WTC11 (cell line): ENCODE data around the gene PRUNE2. TPM values are rescaled to one million over a fixed set of nuclear protein-coding genes. Genes with fewer than 3 reads are reported as not detected.
A peak's percentile ranks its signal among the peaks of the same experiment; 100 is the strongest.

Experiments
- ATAC-seq: fragments of 200-7000 bp; cut with Tn5 transposase; 2 replicates; pipeline ENCODE4 v1.10.0; 2021; ENCODE audit warnings: mild to moderate bottlenecking, moderate library complexity
- CTCF ChIA-PET: fragments of 300-600 bp; sonication (Branson Sonifier 250); formaldehyde crosslinking; loops from one replicate; lab custom pipeline; 2021; ENCODE audit warnings: antibody characterized with exemption; lab: Charles Lee
- POLR2A ChIA-PET: fragments of 350-600 bp; sonication (Branson Sonifier 250); formaldehyde crosslinking; loops from one replicate; lab custom pipeline; 2021; ENCODE audit warnings: antibody characterized with exemption; lab: Charles Lee
- DNase-seq: peaks from one replicate; pipeline ENCODE4 v3.0.0; 2021; ENCODE audit warnings: low spot score
- H3K27ac Mint-ChIP-seq: 2 replicates; pipeline ENCODE4 v1.8.0; 2021; ENCODE audit warnings: mixed read lengths
- H3K27me3 Mint-ChIP-seq: 2 replicates; pipeline ENCODE4 v1.8.0; 2021; ENCODE audit warnings: low read depth, mild to moderate bottlenecking, moderate library complexity, mixed read lengths
- H3K36me3 Mint-ChIP-seq: 2 replicates; pipeline ENCODE4 v1.8.0; 2021; ENCODE audit warnings: mixed read lengths
- H3K4me1 Mint-ChIP-seq: 2 replicates; pipeline ENCODE4 v1.8.0; 2022; ENCODE audit warnings: mixed read lengths
- H3K4me3 Mint-ChIP-seq: 2 replicates; pipeline ENCODE4 v1.8.0; 2021; ENCODE audit warnings: mild to moderate bottlenecking, moderate library complexity, mixed read lengths
- H3K9me3 Mint-ChIP-seq: 2 replicates; pipeline ENCODE4 v1.8.0; 2021; ENCODE audit warnings: mixed read lengths
- ATF1 ChIP-seq: sonication (generic); formaldehyde crosslinking; IDR thresholded peaks from 2 replicates; pipeline ENCODE4 v1.8.1; 2023; ENCODE audit warnings: mild to moderate bottlenecking, moderate library complexity, missing genetic modification reagents
- ATF6 ChIP-seq: sonication (generic); formaldehyde crosslinking; IDR thresholded peaks from 2 replicates; pipeline ENCODE4 v1.8.1; 2023; ENCODE audit warnings: mild to moderate bottlenecking, missing genetic modification reagents
- CBFB ChIP-seq: sonication (generic); formaldehyde crosslinking; IDR thresholded peaks from 2 replicates; pipeline ENCODE4 v1.8.1; 2022; ENCODE audit warnings: mild to moderate bottlenecking, low read depth, missing genetic modification reagents
- FOXJ3 ChIP-seq: sonication (generic); formaldehyde crosslinking; IDR thresholded peaks from 2 replicates; pipeline ENCODE4 v1.9.0; 2021; ENCODE audit warnings: missing genetic modification reagents, mild to moderate bottlenecking, borderline replicate concordance
- IRF2 ChIP-seq: sonication (generic); formaldehyde crosslinking; IDR thresholded peaks from 2 replicates; pipeline ENCODE4 v1.8.0; 2022; ENCODE audit warnings: low read depth, missing genetic modification reagents, borderline replicate concordance
- KAT7 ChIP-seq: sonication (generic); formaldehyde crosslinking; IDR thresholded peaks from 2 replicates; pipeline ENCODE4 v1.8.1; 2023; ENCODE audit warnings: missing genetic modification reagents, mild to moderate bottlenecking, borderline replicate concordance
- MLX ChIP-seq: sonication (generic); formaldehyde crosslinking; IDR thresholded peaks from 2 replicates; pipeline ENCODE4 v1.8.1; 2023; ENCODE audit warnings: mild to moderate bottlenecking, missing genetic modification reagents, moderate library complexity
- NFE2L1 ChIP-seq: sonication (generic); formaldehyde crosslinking; IDR thresholded peaks from 2 replicates; pipeline ENCODE4 v1.8.1; 2023; ENCODE audit warnings: missing genetic modification reagents
- PRDM15 ChIP-seq: sonication (generic); formaldehyde crosslinking; IDR thresholded peaks from 2 replicates; pipeline ENCODE4 v1.8.0; 2022; ENCODE audit warnings: missing genetic modification reagents
- RORB ChIP-seq: fragments of 250-450 bp; sonication (Bioruptor Pico); IDR thresholded peaks from 2 replicates; pipeline ENCODE4 v1.9.0; 2021; ENCODE audit warnings: mild to moderate bottlenecking
- SP1 ChIP-seq: sonication (generic); formaldehyde crosslinking; conservative IDR thresholded peaks from 2 replicates; pipeline ENCODE4 v1.8.1; 2022; ENCODE audit warnings: missing genetic modification reagents
- ZBTB21 ChIP-seq: sonication (generic); formaldehyde crosslinking; IDR thresholded peaks from 2 replicates; pipeline ENCODE4 v1.8.1; 2023; ENCODE audit warnings: mild to moderate bottlenecking, missing genetic modification reagents, borderline replicate concordance
- ZBTB43 ChIP-seq: sonication (generic); formaldehyde crosslinking; IDR thresholded peaks from 2 replicates; pipeline ENCODE4 v1.8.1; 2023; ENCODE audit warnings: mild to moderate bottlenecking, missing genetic modification reagents
- ZNF263 ChIP-seq: sonication (generic); formaldehyde crosslinking; IDR thresholded peaks from 2 replicates; pipeline ENCODE4 v1.8.1; 2022; ENCODE audit warnings: low read depth, mild to moderate bottlenecking, moderate library complexity, missing genetic modification reagents
- ZNF396 ChIP-seq: fragments of 250-450 bp; sonication (Bioruptor Pico); IDR thresholded peaks from 2 replicates; pipeline ENCODE4 v1.8.0; 2021; ENCODE audit warnings: mild to moderate bottlenecking, moderate library complexity, borderline replicate concordance
- ZNF416 ChIP-seq: fragments of 250-450 bp; sonication (Bioruptor Pico); IDR thresholded peaks from 2 replicates; pipeline ENCODE4 v1.9.0; 2021; ENCODE audit warnings: mild to moderate bottlenecking, inconsistent platforms
- ZNF425 ChIP-seq: fragments of 250-450 bp; sonication (Bioruptor Pico); conservative IDR thresholded peaks from 2 replicates; pipeline ENCODE4 v1.9.0; 2021; ENCODE audit warnings: mild to moderate bottlenecking
- ZSCAN18 ChIP-seq: fragments of 250-450 bp; sonication (Bioruptor Pico); IDR thresholded peaks from 2 replicates; pipeline ENCODE4 v2.1.2; 2022; ENCODE audit warnings: mild to moderate bottlenecking, moderate library complexity
- total RNA-seq: library from RNA; stranded (reverse); gene quantifications from 3 replicates; pipeline ENCODE4 v1.2.3, GENCODE V29; 2021

Gene PRUNE2
- total RNA-seq, 1 experiment from 2014 or later = 13.1 TPM

GRCh38 chr9:76895186-76895585 lies 10.7 kb downstream of the PRUNE2 start:
- no peak for ATAC-seq
- POLR2A ChIA-PET = no interaction called here

GRCh38 chr9:76894198-76894597 lies 11.7 kb downstream of the PRUNE2 start:
- POLR2A ChIA-PET = no interaction called here
- ATAC-seq (peak; percentile 35; the same call in 1 of the 2 replicates), DNase-seq (no peak)
- H3K27ac Mint-ChIP-seq = no peak overlapping the region
- no peaks in the 10 kb centered on the region for H3K9me3 Mint-ChIP-seq
- H3K4me1 Mint-ChIP-seq = peaks cover 21% of the 10 kb centered on the region
- CTCF ChIA-PET = interaction anchor here (0.7 to 1.0 kb wide), 2 partner anchors 84 to 1471 kb away, joined by 3 to 4 read pairs; no protein-coding TSS in a partner anchor
- H3K27me3 Mint-ChIP-seq = no peaks in the 10 kb centered on the region
- H3K4me3 Mint-ChIP-seq = no peak overlapping the region
- H3K36me3 Mint-ChIP-seq = no peaks in the 10 kb centered on the region
- TF ChIP-seq SP1 (CRISPR knock-in tag) = no peak
- no peak for TF ChIP-seq ZSCAN18 (CRISPR knock-in tag)
- TF ChIP-seq CBFB (CRISPR knock-in tag) = no peak
- no peak for TF ChIP-seq NFE2L1 (CRISPR knock-in tag)
- no peak for TF ChIP-seq IRF2 (CRISPR knock-in tag)
- no peak for TF ChIP-seq ZBTB21 (CRISPR knock-in tag)
- no peak for TF ChIP-seq ZNF425 (CRISPR knock-in tag)
- TF ChIP-seq ZBTB43 (CRISPR knock-in tag) = no peak
- no peak for TF ChIP-seq KAT7 (CRISPR knock-in tag)
- TF ChIP-seq RORB (CRISPR knock-in tag) = no peak
- TF ChIP-seq ATF1 = no peak
- TF ChIP-seq MLX = no peak
- TF ChIP-seq ZNF396 (CRISPR knock-in tag) = no peak
- TF ChIP-seq ATF6 (CRISPR knock-in tag) = no peak

More at GRCh38 chr9:76895186-76895585, 10.7 kb downstream of the PRUNE2 start:
- Mint-ChIP-seq H3K27me3 (no peaks in the 10 kb centered on the region), H3K27ac (no peak overlapping the region), H3K4me1 (peaks cover 15% of the 10 kb centered on the region), H3K4me3 (no peak overlapping the region), H3K9me3 (no peaks in the 10 kb centered on the region), H3K36me3 (peaks cover 2% of the 10 kb centered on the region; the same call in 1 of the 2 replicates)
- TF ChIP-seq ZNF416 (CRISPR knock-in tag) (no peak), PRDM15 (CRISPR knock-in tag) (no peak), ZNF263 (CRISPR knock-in tag) (no peak), FOXJ3 (no peak)
- no peak for DNase-seq
- CTCF ChIA-PET = no interaction called here
